ENCODE measurements around the gene ERC1. TPM values are rescaled to one million over a fixed set of nuclear protein-coding genes. Genes with fewer than 3 reads are reported as not detected.

Gene ERC1
- total and polyA plus RNA-seq, 2 donors (not counting 1 experiment from before 2014, with no cell fraction given), result 19.7 to 34.5 TPM

GRCh38 chr12:1469070-1469469 lies 478.0 kb downstream of the ERC1 start:
- Histone ChIP-seq H3K36me3 (ENCODE audit: control insufficient read depth, insufficient read depth, low read length) (no peaks in the 10 kb centered on the region), H4K20me1 (ENCODE audit: control insufficient read depth, extremely low read depth, insufficient read depth, low read length) (no peaks in the 10 kb centered on the region), H3K9me3 (ENCODE audit: control insufficient read depth, insufficient read depth, low read depth, low read length) (no peaks in the 10 kb centered on the region), H3K27me3 (ENCODE audit: control insufficient read depth, insufficient read depth, low read length) (no peaks in the 10 kb centered on the region), H3K4me2 (ENCODE audit: extremely low read depth, insufficient read depth, low read length) (no peak overlapping the region), H3K9ac (ENCODE audit: insufficient read depth, low read length) (no peak overlapping the region), H3K79me2 (ENCODE audit: control insufficient read depth, insufficient read depth, low read length) (no peaks in the 10 kb centered on the region), H3K27ac (ENCODE audit: insufficient read depth, low read length) (no peak overlapping the region), H3K4me1 (ENCODE audit: control insufficient read depth, extremely low read depth, insufficient read depth, low read length) (peaks cover 23% of the 10 kb centered on the region), H2AFZ (ENCODE audit: low read length) (no peak overlapping the region), H3K4me3 (replicated peaks in 1 of 4; ENCODE audit: control extremely low read depth in 1 of 4, insufficient read depth in 1 of 4, low read depth in 3 of 4, low read length in 4 of 4) (no peak overlapping the region)
- no peak for DNase-seq (ENCODE audit: low read depth in 2 of 2)
- no peak for TF ChIP-seq CTCF (conservative IDR thresholded peaks at IDR 0.05 in 1 of 2, IDR thresholded peaks at IDR 0.05 in 1 of 2; ENCODE audit: low read depth in 1 of 2, low read length in 2 of 2)

GRCh38 chr12:1470051-1470450 lies 479.0 kb downstream of the ERC1 start:
- no peak overlapping the region for H3K27ac ChIP-seq (ENCODE audit: insufficient read depth, low read length)

GRCh38 chr12:1471224-1471623 lies 480.2 kb downstream of the ERC1 start:
- H3K27ac ChIP-seq (ENCODE audit: insufficient read depth, low read length), result no peak overlapping the region
- no peak overlapping the region for H2AFZ ChIP-seq (ENCODE audit: low read length)
- peak in 1 of 2 donors; percentile 57 for DNase-seq (ENCODE audit: low read depth in 2 of 2)
- H3K9ac ChIP-seq (ENCODE audit: insufficient read depth, low read length), result no peak overlapping the region
- no peak overlapping the region for H3K4me2 ChIP-seq (ENCODE audit: extremely low read depth, insufficient read depth, low read length)
- no peaks in the 10 kb centered on the region for H4K20me1 ChIP-seq (ENCODE audit: control insufficient read depth, extremely low read depth, insufficient read depth, low read length)
- H3K36me3 ChIP-seq (ENCODE audit: control insufficient read depth, insufficient read depth, low read length), result no peaks in the 10 kb centered on the region
- no peaks in the 10 kb centered on the region for H3K79me2 ChIP-seq (ENCODE audit: control insufficient read depth, insufficient read depth, low read length)
- no peak for TF ChIP-seq CTCF (conservative IDR thresholded peaks at IDR 0.05 in 1 of 2, IDR thresholded peaks at IDR 0.05 in 1 of 2; ENCODE audit: low read depth in 1 of 2, low read length in 2 of 2)
- TF ChIP-seq EZH2 (IDR thresholded peaks at IDR 0.05; ENCODE audit: low read length, missing control alignments), result no peak
- H3K4me1 ChIP-seq (ENCODE audit: control insufficient read depth, extremely low read depth, insufficient read depth, low read length), result peaks cover 32% of the 10 kb centered on the region
- no peaks in the 10 kb centered on the region for H3K27me3 ChIP-seq (ENCODE audit: control insufficient read depth, insufficient read depth, low read length)
- no peak overlapping the region for H3K4me3 ChIP-seq (replicated peaks in 1 of 4; ENCODE audit: control extremely low read depth in 1 of 4, insufficient read depth in 1 of 4, low read depth in 3 of 4, low read length in 4 of 4)
- H3K9me3 ChIP-seq (ENCODE audit: control insufficient read depth, insufficient read depth, low read depth, low read length), result no peaks in the 10 kb centered on the region

More at GRCh38 chr12:1470051-1470450, 479.0 kb downstream of the ERC1 start:
- Histone ChIP-seq H3K79me2 (ENCODE audit: control insufficient read depth, insufficient read depth, low read length) (no peaks in the 10 kb centered on the region), H3K4me3 (replicated peaks in 1 of 4; ENCODE audit: control extremely low read depth in 1 of 4, insufficient read depth in 1 of 4, low read depth in 3 of 4, low read length in 4 of 4) (no peak overlapping the region), H3K9ac (ENCODE audit: insufficient read depth, low read length) (no peak overlapping the region), H3K27me3 (ENCODE audit: control insufficient read depth, insufficient read depth, low read length) (no peaks in the 10 kb centered on the region), H3K4me1 (ENCODE audit: control insufficient read depth, extremely low read depth, insufficient read depth, low read length) (peaks cover 27% of the 10 kb centered on the region), H2AFZ (ENCODE audit: low read length) (no peak overlapping the region), H3K4me2 (ENCODE audit: extremely low read depth, insufficient read depth, low read length) (no peak overlapping the region), H3K36me3 (ENCODE audit: control insufficient read depth, insufficient read depth, low read length) (no peaks in the 10 kb centered on the region), H3K9me3 (ENCODE audit: control insufficient read depth, insufficient read depth, low read depth, low read length) (no peaks in the 10 kb centered on the region), H4K20me1 (ENCODE audit: control insufficient read depth, extremely low read depth, insufficient read depth, low read length) (no peaks in the 10 kb centered on the region)
- TF ChIP-seq EZH2 (IDR thresholded peaks at IDR 0.05; ENCODE audit: low read length, missing control alignments), result no peak
- TF ChIP-seq CTCF (conservative IDR thresholded peaks at IDR 0.05 in 1 of 2, IDR thresholded peaks at IDR 0.05 in 1 of 2; ENCODE audit: low read depth in 1 of 2, low read length in 2 of 2), result no peak
- no peak for DNase-seq (ENCODE audit: low read depth in 2 of 2)
